ENCODE results near the gene HERC2. TPM values are rescaled to one million over a fixed set of nuclear protein-coding genes. Genes with fewer than 3 reads are reported as not detected.

HERC2 gene
- total and polyA plus RNA-seq, 2 of the 8 experiments (the other 6 are each of a cell fraction or from before 2014, with no cell fraction given) = 83.0 to 88.7 TPM

- Histone ChIP-seq H3K79me2 (ENCODE audit: control insufficient read depth in 1 of 2, insufficient read depth in 2 of 2, low read length in 2 of 2) (no peaks in the 10 kb centered on the region), H2BK5ac (ENCODE audit: low read depth, low read length) (no peak overlapping the region), H3K23me2 (ENCODE audit: low read depth, low read length) (peaks cover 36% of the 10 kb centered on the region), H4K5ac (ENCODE audit: insufficient read length, low read depth, low read length) (no peak overlapping the region), H4K8ac (ENCODE audit: extremely low read depth, insufficient read depth, low read length) (no peak overlapping the region), H4K20me1 (replicated peaks in 1 of 2; ENCODE audit: control insufficient read depth in 1 of 2, insufficient read depth in 2 of 2, low read length in 2 of 2) (peaks cover 0 to 18% of the 10 kb centered on the region in 2 experiments), H3K4me1 (replicated peaks in 1 of 4; ENCODE audit: control insufficient read depth in 3 of 4, insufficient read depth in 4 of 4, low read length in 3 of 4) (peaks cover 0 to 24% (median 11%) of the 10 kb centered on the region in 4 experiments; a peak in 6 of 7 replicates), H3K36me3 (ENCODE audit: control insufficient read depth in 2 of 4, insufficient read depth in 4 of 4, low read length in 3 of 4) (peaks cover 0 to 2% (median 0%) of the 10 kb centered on the region in 4 experiments; a peak in 1 of 8 replicates), H3K4me2 (ENCODE audit: insufficient read depth in 1 of 2, low read depth in 2 of 2, low read length in 2 of 2) (peak overlapping the region; percentile 70 to 72), H3K23ac (ENCODE audit: insufficient read length) (no peak overlapping the region), H3K9ac (replicated peaks in 1 of 4; ENCODE audit: extremely low read depth in 1 of 4, low read depth in 3 of 4, low read length in 3 of 4) (no peak overlapping the region; a peak in 1 of 7 replicates), H2BK20ac (ENCODE audit: low read length) (peak overlapping the region; percentile 96; the same call in 1 of the 2 replicates), H4K91ac (replicated peaks; ENCODE audit: insufficient read length, low read length) (no peak overlapping the region), H3K79me1 (ENCODE audit: low read depth, low read length) (no peaks in the 10 kb centered on the region; the same call in 1 of the 2 replicates), H2BK15ac (ENCODE audit: low read length) (0 out of 2 replicates have a peak overlapping the region, but pooled peaks have one; percentile 5), H2AFZ (ENCODE audit: low read length) (no peak overlapping the region), H3K18ac (ENCODE audit: extremely low read depth, low read length) (no peak overlapping the region), H3K9me3 (ENCODE audit: insufficient read depth in 2 of 2, low read depth in 1 of 2, low read length in 1 of 2) (no peaks in the 10 kb centered on the region), H2BK120ac (replicated peaks; ENCODE audit: low read depth, low read length) (no peak overlapping the region), H3K27ac (ENCODE audit: low read depth, low read length) (no peak overlapping the region), H3K4me3 (ENCODE audit: extremely low read depth in 1 of 4, insufficient read depth in 2 of 4, low read depth in 3 of 4, low read length in 4 of 4) (peak overlapping the region; percentile 16 to 54 (median 32); a peak in 6 of 8 replicates), H3K27me3 (replicated peaks in 1 of 4; ENCODE audit: control insufficient read depth in 3 of 4, extremely low read depth in 1 of 4, insufficient read depth in 3 of 4, low read length in 3 of 4) (peaks cover 32 to 76% (median 63%) of the 10 kb centered on the region in 4 experiments), H2BK12ac (ENCODE audit: low read depth, low read length) (peak overlapping the region; percentile 44; the same call in 1 of the 2 replicates), H3K4ac (replicated peaks; ENCODE audit: insufficient read length, low read depth, low read length) (no peak overlapping the region), H3K14ac (ENCODE audit: insufficient read length) (no peak overlapping the region), H2AK5ac (ENCODE audit: low read depth, low read length) (0 out of 2 replicates have a peak overlapping the region, but pooled peaks have one; percentile 40), H3K56ac (replicated peaks; ENCODE audit: insufficient read length, low read depth, low read length) (peak overlapping the region; percentile 51)
- DNase-seq (ENCODE audit: low read depth in 1 of 2, low spot score in 2 of 2) = no peak
- POLR2A ChIA-PET (ENCODE audit: partially characterized antibody) = interaction anchor here (0.5 kb wide), 1 partner anchor 114 kb away, joined by 5 read pairs; no protein-coding TSS in a partner anchor
- 18% methylated on average over 12 of the region's 16 CpGs; no CpG with 5 or more reads in 1 of the 2 experiments for WGBS, 2 experiments (ENCODE audit: extremely low coverage in 1 of 2, insufficient coverage in 1 of 2, insufficient read length in 1 of 2, insufficient replicate concordance in 2 of 2, low coverage in 1 of 2, low lambda C conversion rate in 2 of 2, missing lambda C conversion rate in 1 of 2)
- CTCF ChIA-PET (ENCODE audit: partially characterized antibody) = interaction anchor here (0.8 to 3.8 kb wide), 6 partner anchors 8 to 78 kb away, joined by 4 to 16 read pairs (median 8); no protein-coding TSS in a partner anchor
- TF ChIP-seq CHD1 (IDR thresholded peaks at IDR 0.05; ENCODE audit: low read depth, low read length) (no peak), EZH2 (IDR thresholded peaks at IDR 0.05; ENCODE audit: low read depth, low read length, severe bottlenecking) (peak; percentile 24), ASH2L (IDR thresholded peaks at IDR 0.05; ENCODE audit: low read length) (peak; percentile 7), SUZ12 (IDR thresholded peaks at IDR 0.05; ENCODE audit: low read length) (no peak; the same call in 1 of the 2 replicates)
- no peak for FAIRE-seq
Observed at GRCh38 chr15:28099555-28100140, 222.3 kb downstream of the HERC2 start.
